Chondrocyte (in vitro differentiated cells): ENCODE measurements around the gene CTNNA2. TPM values are rescaled to one million over a fixed set of nuclear protein-coding genes. Genes with fewer than 3 reads are reported as not detected.

ENCODE experiments used
- DNase-seq: peaks from one replicate; pipeline ENCODE4 v3.0.0; 2021; ENCODE audit warnings: mixed read lengths, low spot score
- H3K27ac Mint-ChIP-seq: one replicate; pipeline ENCODE4 v1.8.0; 2021; ENCODE audit warnings: mild to moderate bottlenecking, moderate library complexity, mixed read lengths; ENCODE audit not compliant: unreplicated experiment
- H3K27me3 Mint-ChIP-seq: 2 replicates; pipeline ENCODE4 v1.8.0; 2021; ENCODE audit warnings: low read depth, mixed read lengths
- H3K36me3 Mint-ChIP-seq: 2 replicates; pipeline ENCODE4 v1.8.0; 2021; ENCODE audit warnings: low read depth, mixed read lengths
- H3K4me1 Mint-ChIP-seq: 2 replicates; pipeline ENCODE4 v1.8.0; 2021; ENCODE audit warnings: low read depth, mild to moderate bottlenecking, mixed read lengths
- H3K4me3 Mint-ChIP-seq: one replicate; pipeline ENCODE4 v1.8.0; 2021; ENCODE audit warnings: mild to moderate bottlenecking, moderate library complexity, mixed read lengths; ENCODE audit not compliant: unreplicated experiment
- H3K9me3 Mint-ChIP-seq: 2 replicates; pipeline ENCODE4 v1.8.0; 2021; ENCODE audit warnings: low read depth, mixed read lengths
- CTCF ChIP-seq: fragments of 200-600 bp; sonication (generic); IDR thresholded peaks from 2 replicates; pipeline ENCODE4 v1.5.0; 2021; ENCODE audit warnings: antibody characterized with exemption, mild to moderate bottlenecking, moderate library complexity
- total RNA-seq: library from RNA; stranded (reverse); gene quantifications from 3 replicates; pipeline ENCODE4 v1.2.1, GENCODE V29; 2021

The CTNNA2 gene
- total RNA-seq, 1 donor from 2014 or later, result not detected

DNA sequence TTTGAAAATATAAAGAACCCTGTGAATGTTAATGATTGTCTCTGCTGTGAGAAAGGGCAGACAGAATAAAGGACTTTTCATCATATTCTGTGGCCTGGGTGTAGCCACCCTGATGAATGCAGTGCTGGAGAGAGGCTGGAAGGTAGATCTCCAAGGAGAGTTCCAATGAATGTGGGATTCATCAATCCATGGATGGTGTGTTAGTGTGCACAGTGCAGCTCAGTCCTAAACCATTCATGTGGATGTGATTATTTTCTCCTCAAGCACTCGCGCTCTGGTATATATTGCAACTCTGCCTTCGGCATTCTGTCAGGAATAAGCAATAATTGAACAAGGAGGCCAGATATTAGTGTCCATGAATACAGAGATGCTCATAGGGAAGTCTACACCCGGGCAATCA, 744.6 kb downstream of the CTNNA2 start:
- Mint-ChIP-seq H3K27me3 (peaks cover 4% of the 10 kb centered on the region), H3K27ac (peak overlapping the region; percentile 29), H3K4me3 (no peak overlapping the region), H3K36me3 (no peaks in the 10 kb centered on the region), H3K4me1 (no peaks in the 10 kb centered on the region), H3K9me3 (peaks cover 4% of the 10 kb centered on the region)
- TF ChIP-seq CTCF, result no peak
- DNase-seq, result no peak

GRCh38 chr2:80258341-80258740, 745.5 kb downstream of the CTNNA2 start:
- Mint-ChIP-seq H3K9me3 (peaks cover 4% of the 10 kb centered on the region), H3K4me3 (no peak overlapping the region), H3K36me3 (no peaks in the 10 kb centered on the region), H3K4me1 (no peaks in the 10 kb centered on the region), H3K27ac (no peak overlapping the region), H3K27me3 (peaks cover 4% of the 10 kb centered on the region)
- TF ChIP-seq CTCF, result no peak
- DNase-seq, result no peak

- no peak for DNase-seq
- TF ChIP-seq CTCF, result no peak
- Mint-ChIP-seq H3K36me3 (no peaks in the 10 kb centered on the region), H3K9me3 (peaks cover 4% of the 10 kb centered on the region), H3K4me1 (no peaks in the 10 kb centered on the region), H3K4me3 (no peak overlapping the region), H3K27me3 (peaks cover 4% of the 10 kb centered on the region), H3K27ac (no peak overlapping the region)
Observed at GRCh38 chr2:80258793-80259192, 745.9 kb downstream of the CTNNA2 start.

- no peak for DNase-seq
- peaks cover 4% of the 10 kb centered on the region for H3K27me3 Mint-ChIP-seq
- H3K9me3 Mint-ChIP-seq, result peaks cover 4% of the 10 kb centered on the region
- H3K27ac Mint-ChIP-seq, result no peak overlapping the region
- H3K4me3 Mint-ChIP-seq, result no peak overlapping the region
- no peaks in the 10 kb centered on the region for H3K36me3 Mint-ChIP-seq
- no peaks in the 10 kb centered on the region for H3K4me1 Mint-ChIP-seq
- TF ChIP-seq CTCF, result no peak
Observed at GRCh38 chr2:80259292-80259691, 746.4 kb downstream of the CTNNA2 start.

DNA sequence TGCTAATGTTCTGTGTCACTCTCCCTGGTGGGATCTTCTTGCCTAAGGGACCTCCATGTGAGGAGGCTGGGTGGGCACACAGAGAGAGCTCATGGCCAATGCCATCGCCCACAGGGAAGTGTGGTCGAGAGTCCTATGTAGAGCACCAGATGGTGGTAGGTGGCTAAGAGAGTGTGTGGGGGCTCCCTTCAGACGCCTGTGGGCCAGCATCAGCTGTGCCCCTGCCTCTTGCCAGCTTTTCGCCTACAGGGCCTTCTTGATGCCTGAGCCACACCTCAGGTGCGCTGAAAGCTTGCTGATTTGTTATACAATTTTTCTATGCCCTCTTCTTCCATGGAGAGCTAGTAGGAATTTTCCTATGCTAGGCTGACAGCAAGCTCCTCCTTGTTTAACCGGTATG, 753.4 kb downstream of the CTNNA2 start:
- H3K27ac Mint-ChIP-seq, result no peak overlapping the region
- no peak overlapping the region for H3K4me3 Mint-ChIP-seq
- H3K4me1 Mint-ChIP-seq, result no peaks in the 10 kb centered on the region
- TF ChIP-seq CTCF, result no peak
- H3K27me3 Mint-ChIP-seq, result no peaks in the 10 kb centered on the region
- peaks cover 4% of the 10 kb centered on the region for H3K9me3 Mint-ChIP-seq
- no peaks in the 10 kb centered on the region for H3K36me3 Mint-ChIP-seq
- no peak for DNase-seq
